Smooth muscle cell (in vitro differentiated cells): ENCODE data around the gene BIRC7. TPM values are rescaled to one million over a fixed set of nuclear protein-coding genes. Genes with fewer than 3 reads are reported as not detected.

Experiments used
- DNase-seq: peaks from one replicate; lab custom pipeline; 2025; ENCODE audit not compliant: unreplicated experiment; lab: John Stamatoyannopoulos, UW
- H2AFZ ChIP-seq: fragments of 200-600 bp; sonication (generic); 2 replicates; pipeline ENCODE4 v1.6.0; 2016; ENCODE audit warnings: antibody characterized with exemption, low read depth, mild to moderate bottlenecking
- H3F3A ChIP-seq: fragments of 200-600 bp; sonication (generic); 2 replicates; pipeline ENCODE4 v1.6.0; 2017; ENCODE audit warnings: antibody characterized with exemption, low read depth
- H3K27ac ChIP-seq: fragments of 200-600 bp; sonication (generic); 2 replicates; pipeline ENCODE4 v1.5.1; 2016; ENCODE audit warnings: low read depth, mild to moderate bottlenecking
- H3K27me3 ChIP-seq: fragments of 200-600 bp; sonication (generic); 2 replicates; pipeline ENCODE4 v1.6.1; 2016; ENCODE audit warnings: low read depth, mild to moderate bottlenecking
- H3K36me3 ChIP-seq: fragments of 200-600 bp; sonication (generic); 2 replicates; pipeline ENCODE4 v1.5.1; 2016; ENCODE audit warnings: low read depth
- H3K4me1 ChIP-seq: fragments of 200-600 bp; sonication (generic); 2 replicates; pipeline ENCODE4 v1.5.1; 2016; ENCODE audit warnings: low read depth
- H3K4me2 ChIP-seq: fragments of 200-600 bp; sonication (generic); 2 replicates; pipeline ENCODE4 v1.6.0; 2016; ENCODE audit warnings: mild to moderate bottlenecking
- H3K4me3 ChIP-seq: fragments of 200-600 bp; sonication (generic); 2 replicates; pipeline ENCODE4 v1.5.1; 2016; ENCODE audit warnings: mild to moderate bottlenecking
- H3K79me2 ChIP-seq: fragments of 200-600 bp; sonication (generic); 2 replicates; pipeline ENCODE4 v1.6.0; 2016; ENCODE audit warnings: low read depth, mild to moderate bottlenecking
- H3K9ac ChIP-seq: fragments of 200-600 bp; sonication (generic); 2 replicates; pipeline ENCODE4 v1.6.0; 2016; ENCODE audit warnings: low read depth
- H3K9me3 ChIP-seq: fragments of 200-600 bp; sonication (generic); replicated peaks from 2 replicates; pipeline ENCODE4 v1.5.1; 2016; ENCODE audit warnings: low read depth
- H4K20me1 ChIP-seq: fragments of 200-600 bp; sonication (generic); 2 replicates; pipeline ENCODE4 v1.6.0; 2016; ENCODE audit warnings: low read depth
- WGBS: methylation state at CpG from one replicate; pipeline ENCODE4 v1.1.7; 2016; ENCODE audit warnings: low lambda C conversion rate; 5-methylcytosine and 5-hydroxymethylcytosine counted together
- polyA plus RNA-seq: library from polyadenylated mRNA; unstranded; fragments of >200 nt; fragmentation: Nextera tagmentation; extraction: Ambion mirVana; gene quantifications from 2 replicates; pipeline ENCODE4 v1.2.1, GENCODE V29; 2016
- total RNA-seq: library from RNA; depleted of rRNA; stranded (reverse); fragments of >200 nt; gene quantifications from 2 replicates; pipeline ENCODE4 v1.2.3, GENCODE V29; 2014
- TF ChIP-seq, protein P1 (sequence below): fragments of 200-600 bp; sonication (generic); IDR thresholded peaks from 2 replicates; pipeline ENCODE4 v1.5.1; 2017; ENCODE audit warnings: borderline replicate concordance, mild to moderate bottlenecking, antibody characterized with exemption; ENCODE audit not compliant: insufficient read depth, poor library complexity, severe bottlenecking

Gene BIRC7
- total and polyA plus RNA-seq, 2 experiments from 2014 or later = 5.8 to 10.9 TPM

DNA sequence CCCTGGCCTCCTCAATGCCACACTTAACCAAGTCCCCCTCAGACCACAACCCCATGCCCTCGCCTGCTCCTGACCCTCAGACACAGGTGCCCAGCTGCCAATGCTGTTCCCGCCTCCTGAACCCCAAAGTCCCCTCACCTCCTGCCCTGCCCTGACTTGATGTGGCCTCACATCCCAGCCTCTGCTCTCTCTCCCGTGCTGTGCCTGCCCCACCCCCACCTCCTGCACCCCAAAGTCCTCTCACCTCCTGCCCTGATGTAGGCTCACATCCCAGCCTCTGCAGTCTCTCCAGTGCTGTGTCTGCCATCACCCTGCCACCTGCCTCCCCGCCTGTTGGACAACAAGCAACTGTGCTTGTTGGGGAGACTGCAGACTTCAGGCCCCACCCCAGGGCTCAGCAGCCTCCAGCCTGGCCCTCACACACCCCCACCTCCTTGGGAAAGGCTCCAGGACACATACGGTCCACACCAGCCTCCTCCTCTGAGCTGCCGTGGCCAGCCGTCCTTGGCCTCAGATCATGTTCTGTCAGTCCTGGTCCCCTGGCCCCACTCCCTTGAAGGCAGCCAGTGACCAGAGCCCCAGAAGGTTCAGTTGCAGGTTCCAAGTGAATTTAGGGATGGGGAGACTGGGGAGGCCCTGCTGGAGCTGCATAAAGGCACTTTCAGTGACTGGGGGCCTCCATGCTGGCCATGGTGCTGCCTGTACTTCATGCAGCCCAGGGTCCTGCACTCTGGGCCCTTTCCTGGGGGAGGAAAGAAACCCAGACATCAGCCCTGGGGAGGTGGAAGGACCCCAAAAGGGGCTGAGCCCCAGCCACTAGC lies 48.2 kb upstream of the BIRC7 start:
- Histone ChIP-seq H3K4me3 (no peak overlapping the region), H3K9ac (no peak overlapping the region), H3K79me2 (no peaks in the 10 kb centered on the region), H3K27ac (no peak overlapping the region), H4K20me1 (no peaks in the 10 kb centered on the region), H3K27me3 (peaks cover 4% of the 10 kb centered on the region), H3K4me2 (no peak overlapping the region), H3K4me1 (no peaks in the 10 kb centered on the region), H3K36me3 (no peaks in the 10 kb centered on the region), H3F3A (no peaks in the 10 kb centered on the region), H2AFZ (no peak overlapping the region), H3K9me3 (no peaks in the 10 kb centered on the region)
- WGBS = 79% methylated on average over 7 of the region's 7 CpGs
- DNase-seq = no peak
- TF ChIP-seq, protein P1, sequence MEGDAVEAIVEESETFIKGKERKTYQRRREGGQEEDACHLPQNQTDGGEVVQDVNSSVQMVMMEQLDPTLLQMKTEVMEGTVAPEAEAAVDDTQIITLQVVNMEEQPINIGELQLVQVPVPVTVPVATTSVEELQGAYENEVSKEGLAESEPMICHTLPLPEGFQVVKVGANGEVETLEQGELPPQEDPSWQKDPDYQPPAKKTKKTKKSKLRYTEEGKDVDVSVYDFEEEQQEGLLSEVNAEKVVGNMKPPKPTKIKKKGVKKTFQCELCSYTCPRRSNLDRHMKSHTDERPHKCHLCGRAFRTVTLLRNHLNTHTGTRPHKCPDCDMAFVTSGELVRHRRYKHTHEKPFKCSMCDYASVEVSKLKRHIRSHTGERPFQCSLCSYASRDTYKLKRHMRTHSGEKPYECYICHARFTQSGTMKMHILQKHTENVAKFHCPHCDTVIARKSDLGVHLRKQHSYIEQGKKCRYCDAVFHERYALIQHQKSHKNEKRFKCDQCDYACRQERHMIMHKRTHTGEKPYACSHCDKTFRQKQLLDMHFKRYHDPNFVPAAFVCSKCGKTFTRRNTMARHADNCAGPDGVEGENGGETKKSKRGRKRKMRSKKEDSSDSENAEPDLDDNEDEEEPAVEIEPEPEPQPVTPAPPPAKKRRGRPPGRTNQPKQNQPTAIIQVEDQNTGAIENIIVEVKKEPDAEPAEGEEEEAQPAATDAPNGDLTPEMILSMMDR = no peak

DNA sequence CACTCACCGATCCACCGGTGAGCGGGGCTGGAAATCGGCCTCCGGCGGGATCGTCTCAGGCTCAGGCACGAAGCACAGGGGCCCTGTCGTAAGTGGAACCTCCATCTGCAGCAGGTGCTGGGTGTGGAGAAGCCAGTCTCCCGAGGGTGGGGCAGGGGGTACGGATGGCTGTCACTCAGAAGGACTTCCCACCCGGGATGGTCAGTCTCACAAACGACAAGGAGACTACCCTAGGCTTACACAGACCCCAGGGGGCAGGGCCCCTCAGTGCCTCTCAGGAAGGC lies 47.6 kb upstream of the BIRC7 start:
- no peaks in the 10 kb centered on the region for H3K4me1 ChIP-seq
- TF ChIP-seq, protein P1 = no peak
- 89% methylated on average over 13 of the region's 13 CpGs for WGBS
- H3K36me3 ChIP-seq = no peaks in the 10 kb centered on the region
- no peak for DNase-seq
- no peaks in the 10 kb centered on the region for H3F3A ChIP-seq
- H4K20me1 ChIP-seq = peaks cover 5% of the 10 kb centered on the region
- H3K4me3 ChIP-seq = no peak overlapping the region
- no peak overlapping the region for H3K27ac ChIP-seq
- no peak overlapping the region for H3K4me2 ChIP-seq
- no peak overlapping the region for H2AFZ ChIP-seq
- H3K27me3 ChIP-seq = no peaks in the 10 kb centered on the region
- H3K79me2 ChIP-seq = no peaks in the 10 kb centered on the region
- H3K9ac ChIP-seq = no peak overlapping the region
- H3K9me3 ChIP-seq = no peaks in the 10 kb centered on the region

DNA sequence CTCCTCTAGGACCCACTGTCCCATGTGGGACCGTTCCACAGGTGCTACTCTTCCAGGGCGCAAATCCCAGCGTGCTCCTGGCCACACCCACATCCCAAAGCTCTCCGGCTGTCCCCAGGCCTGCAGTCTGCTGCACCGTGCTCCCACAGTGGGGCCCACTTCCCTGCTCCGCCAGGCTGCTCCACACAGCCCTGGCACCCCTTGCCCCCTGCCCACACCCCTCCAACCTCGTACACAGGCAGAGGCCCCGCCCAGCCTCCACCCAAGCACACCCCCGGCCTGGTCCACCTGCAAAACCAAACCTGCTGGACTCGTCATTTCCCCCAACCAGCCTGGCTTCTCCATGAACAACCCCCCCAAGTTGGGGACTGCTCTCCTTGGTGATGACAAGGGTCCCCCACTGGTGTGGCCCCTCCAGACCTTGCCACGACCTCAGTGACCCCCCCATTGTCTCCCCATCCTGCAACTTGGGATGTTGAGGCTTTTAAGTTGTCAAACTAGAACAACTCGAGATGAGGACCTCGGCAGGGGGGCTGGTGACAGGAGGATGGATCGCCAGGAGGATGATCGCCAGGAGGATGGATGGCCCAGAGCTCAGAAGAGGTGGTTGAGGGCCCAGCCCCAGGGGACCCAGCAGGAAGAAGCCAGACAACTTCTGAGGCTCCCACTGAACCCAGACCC lies 46.9 kb upstream of the BIRC7 start:
- Histone ChIP-seq H3K9me3 (no peaks in the 10 kb centered on the region), H3K4me2 (no peak overlapping the region), H3K27me3 (no peaks in the 10 kb centered on the region), H3K36me3 (no peaks in the 10 kb centered on the region), H3K9ac (no peak overlapping the region), H3K79me2 (no peaks in the 10 kb centered on the region), H2AFZ (no peak overlapping the region), H3K27ac (no peak overlapping the region), H3K4me3 (no peak overlapping the region), H4K20me1 (peaks cover 11% of the 10 kb centered on the region), H3K4me1 (no peaks in the 10 kb centered on the region), H3F3A (no peaks in the 10 kb centered on the region)
- DNase-seq = no peak
- WGBS = 80% methylated on average over 12 of the region's 15 CpGs
- TF ChIP-seq, protein P1 = no peak
